Vagina (tissue), 2 donors: ENCODE data around the gene MRPL55. TPM values are rescaled to one million over a fixed set of nuclear protein-coding genes. Genes with fewer than 3 reads are reported as not detected.

ENCODE experiments used
- DNase-seq, 2 donors: peaks; one replicate each; pipeline ENCODE4 v3.0.0-alpha.2; 2017; ENCODE audit errors: extremely low spot score in 2 of 2
- H3K27ac ChIP-seq: fragments of 200-600 bp; sonication (generic); one replicate; pipeline ENCODE4 v1.5.1; 2019
- H3K27me3 ChIP-seq: fragments of 200-600 bp; sonication (generic); one replicate; pipeline ENCODE4 v1.5.1; 2019
- H3K36me3 ChIP-seq, 2 donors: fragments of 200-600 bp; sonication (generic); one replicate each; pipeline ENCODE4 v1.5.1; 2017 to 2019
- H3K4me1 ChIP-seq: fragments of 200-600 bp; sonication (generic); one replicate; pipeline ENCODE4 v1.5.1; 2019
- H3K4me3 ChIP-seq, 2 donors: fragments of 200-600 bp; sonication (generic); 1 replicate in 1 of 2; 2 replicates in 1 of 2; pipeline ENCODE4 v1.5.1; 2016 to 2019
- H3K9me3 ChIP-seq: fragments of 200-600 bp; sonication (generic); one replicate; pipeline ENCODE4 v1.5.1; 2019
- POLR2A ChIP-seq, 2 donors: fragments of 450-650 bp; IDR thresholded peaks; one replicate each; pipeline ENCODE4 v1.6.1; 2017; ENCODE audit warnings: antibody characterized with exemption in 2 of 2, mild to moderate bottlenecking in 2 of 2, moderate library complexity in 2 of 2
- POLR2AphosphoS5 ChIP-seq, 2 donors: sonication (generic); formaldehyde crosslinking; IDR thresholded peaks; one replicate each; pipeline ENCODE4 v1.9.0; 2017; ENCODE audit warnings: antibody characterized with exemption in 2 of 2, mild to moderate bottlenecking in 2 of 2, low read depth in 1 of 2; ENCODE audit not compliant: insufficient read depth in 1 of 2
- intact Hi-C: fragments of 100-400 bp; cut with DNase I; formaldehyde crosslinking; loops from one replicate; pipeline ENCODE4 v1.15.1; 2023
- total RNA-seq: library from RNA; depleted of rRNA; stranded (reverse); fragments of >200 nt; gene quantifications from one replicate; pipeline ENCODE4 v1.2.3, GENCODE V29; 2016
- TF ChIP-seq, protein P1 (sequence below), 3 experiments: fragments of 450-650 bp in 2 of 3; fragments of 200-600 bp in 1 of 3; sonication (generic) in 1 of 3; IDR thresholded peaks; one replicate each; pipeline ENCODE4 v1.5.1; 2017 to 2019; ENCODE audit warnings: antibody characterized with exemption in 3 of 3, mild to moderate bottlenecking in 2 of 3, moderate library complexity in 2 of 3

Gene MRPL55
- total RNA-seq, 1 donor from 2014 or later = 73.7 TPM

- Histone ChIP-seq H3K27ac (peak overlapping the region; percentile 89), H3K4me1 (peaks cover 67% of the 10 kb centered on the region), H3K36me3 (peaks cover 0 to 16% of the 10 kb centered on the region in 2 donors), H3K9me3 (no peaks in the 10 kb centered on the region), H3K4me3 (peak overlapping the region; percentile 17 to 41), H3K27me3 (no peaks in the 10 kb centered on the region)
- intact Hi-C loops = no loop called here
- DNase-seq = no peak
- TF ChIP-seq, protein P1, sequence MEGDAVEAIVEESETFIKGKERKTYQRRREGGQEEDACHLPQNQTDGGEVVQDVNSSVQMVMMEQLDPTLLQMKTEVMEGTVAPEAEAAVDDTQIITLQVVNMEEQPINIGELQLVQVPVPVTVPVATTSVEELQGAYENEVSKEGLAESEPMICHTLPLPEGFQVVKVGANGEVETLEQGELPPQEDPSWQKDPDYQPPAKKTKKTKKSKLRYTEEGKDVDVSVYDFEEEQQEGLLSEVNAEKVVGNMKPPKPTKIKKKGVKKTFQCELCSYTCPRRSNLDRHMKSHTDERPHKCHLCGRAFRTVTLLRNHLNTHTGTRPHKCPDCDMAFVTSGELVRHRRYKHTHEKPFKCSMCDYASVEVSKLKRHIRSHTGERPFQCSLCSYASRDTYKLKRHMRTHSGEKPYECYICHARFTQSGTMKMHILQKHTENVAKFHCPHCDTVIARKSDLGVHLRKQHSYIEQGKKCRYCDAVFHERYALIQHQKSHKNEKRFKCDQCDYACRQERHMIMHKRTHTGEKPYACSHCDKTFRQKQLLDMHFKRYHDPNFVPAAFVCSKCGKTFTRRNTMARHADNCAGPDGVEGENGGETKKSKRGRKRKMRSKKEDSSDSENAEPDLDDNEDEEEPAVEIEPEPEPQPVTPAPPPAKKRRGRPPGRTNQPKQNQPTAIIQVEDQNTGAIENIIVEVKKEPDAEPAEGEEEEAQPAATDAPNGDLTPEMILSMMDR (IDR thresholded peaks at IDR 0.05) = no peak
- TF ChIP-seq POLR2A (IDR thresholded peaks at IDR 0.05) (no peak), POLR2AphosphoS5 (IDR thresholded peaks at IDR 0.05; ENCODE audit: insufficient read depth in 1 of 2, low read depth in 1 of 2) (no peak)
Measured at GRCh38 chr1:228150120-228150460, 41.0 kb upstream of the MRPL55 start.

DNA sequence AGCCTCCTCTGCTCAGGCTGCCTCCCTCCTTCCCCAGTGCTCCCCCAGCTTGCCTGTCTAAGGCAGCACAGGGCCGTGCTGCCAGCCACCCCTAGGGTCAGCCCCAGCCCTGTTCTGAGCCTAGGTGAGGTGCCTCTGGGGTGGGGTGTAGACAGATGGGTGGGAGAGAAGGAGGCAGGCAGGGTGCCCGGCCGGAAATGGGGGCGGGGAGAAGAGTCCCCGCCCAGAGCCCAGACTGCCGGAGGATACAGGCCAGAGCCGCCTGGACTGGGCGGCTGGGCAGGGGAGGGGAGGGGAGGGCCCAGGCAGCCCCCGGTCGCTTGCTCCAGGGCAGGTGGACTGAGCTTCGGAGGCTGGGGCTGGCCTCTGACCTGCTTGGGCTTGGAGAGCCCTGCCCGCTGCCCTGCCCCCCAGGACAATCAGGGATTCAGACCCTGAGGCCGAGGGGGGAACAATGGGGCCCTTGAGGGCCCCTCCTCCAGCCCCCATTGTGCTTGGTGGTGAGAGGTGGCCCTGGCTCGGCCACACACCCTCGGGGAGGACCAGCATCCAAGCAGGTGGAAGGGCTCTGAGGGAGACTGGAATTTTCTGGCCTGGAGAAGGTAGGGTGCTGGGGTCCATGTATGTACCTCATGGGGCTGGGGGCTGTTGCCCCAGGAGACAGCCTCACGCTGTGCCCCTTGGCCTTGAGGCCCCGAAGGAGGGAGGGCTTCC, 40.5 kb upstream of the MRPL55 start, which contains the start of gene GJC2:
Gene GJC2, plus strand, starts transcription at position 525 of the 714 bp plus-strand sequence. CDS start 7,829 bp downstream, outside the sequence.
- H3K27ac ChIP-seq = peak within 1 kb of the TSS; percentile 89
- peaks cover 67% of the 10 kb centered on the region for H3K4me1 ChIP-seq
- H3K27me3 ChIP-seq = no peaks in the 10 kb centered on the region
- TF ChIP-seq, protein P1 (IDR thresholded peaks at IDR 0.05) = no peak
- TF ChIP-seq POLR2AphosphoS5 (IDR thresholded peaks at IDR 0.05; ENCODE audit: insufficient read depth in 1 of 2, low read depth in 1 of 2) (peak in 1 of 2 donors; percentile 70), POLR2A (IDR thresholded peaks at IDR 0.05) (peak in 1 of 2 donors; percentile 43)
- intact Hi-C loops = no loop called here
- DNase-seq = no peak
- H3K9me3 ChIP-seq = no peaks in the 10 kb centered on the region
- H3K36me3 ChIP-seq = peaks cover 0 to 16% of the 10 kb centered on the region in 2 donors
- H3K4me3 ChIP-seq = peak within 1 kb of the TSS; percentile 17 to 41

DNA sequence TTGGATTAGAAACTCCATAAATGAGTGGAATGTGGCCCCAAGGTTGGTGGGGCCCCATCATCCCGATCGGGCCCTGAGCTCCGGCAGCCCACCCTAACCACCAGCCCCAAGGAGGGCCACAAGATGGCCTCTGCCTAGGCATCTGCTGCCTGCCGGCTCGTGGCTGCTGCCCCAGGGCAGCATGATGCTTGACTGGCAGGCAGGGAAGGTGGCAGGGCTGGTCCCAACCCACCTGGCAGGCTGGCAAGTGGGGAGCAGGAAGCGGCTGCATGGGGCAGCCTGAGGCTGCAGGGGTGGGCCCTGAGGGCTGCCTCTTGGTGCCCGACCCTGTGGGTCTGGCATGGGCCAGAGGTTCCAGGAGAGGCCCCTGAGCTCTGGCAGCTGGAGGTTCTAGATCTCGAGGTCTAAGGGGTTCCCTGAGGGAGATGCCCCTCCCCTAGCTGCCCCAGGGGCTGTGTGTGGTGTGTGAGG, 39.9 kb upstream of the MRPL55 start:
- intact Hi-C loops = no loop called here
- H3K4me3 ChIP-seq = no peak overlapping the region
- TF ChIP-seq, protein P1 (IDR thresholded peaks at IDR 0.05) = no peak
- TF ChIP-seq POLR2AphosphoS5 (IDR thresholded peaks at IDR 0.05; ENCODE audit: insufficient read depth in 1 of 2, low read depth in 1 of 2) = no peak
- no peak for TF ChIP-seq POLR2A (IDR thresholded peaks at IDR 0.05)
- peaks cover 73% of the 10 kb centered on the region for H3K4me1 ChIP-seq
- peak overlapping the region; percentile 89 for H3K27ac ChIP-seq
- no peak for DNase-seq
- H3K9me3 ChIP-seq = no peaks in the 10 kb centered on the region
- peaks cover 0 to 16% of the 10 kb centered on the region in 2 donors for H3K36me3 ChIP-seq
- no peaks in the 10 kb centered on the region for H3K27me3 ChIP-seq

- no peaks in the 10 kb centered on the region for H3K27me3 ChIP-seq
- no peaks in the 10 kb centered on the region for H3K9me3 ChIP-seq
- no peak for TF ChIP-seq POLR2A (IDR thresholded peaks at IDR 0.05)
- peak in 1 of 2 donors; percentile 24 for TF ChIP-seq POLR2AphosphoS5 (IDR thresholded peaks at IDR 0.05; ENCODE audit: insufficient read depth in 1 of 2, low read depth in 1 of 2)
- TF ChIP-seq, protein P1 (IDR thresholded peaks at IDR 0.05) = no peak
- H3K4me3 ChIP-seq = no peak overlapping the region
- intact Hi-C loops = no loop called here
- peaks cover 80% of the 10 kb centered on the region for H3K4me1 ChIP-seq
- peaks cover 0 to 16% of the 10 kb centered on the region in 2 donors for H3K36me3 ChIP-seq
- DNase-seq = no peak
- peak overlapping the region; percentile 89 for H3K27ac ChIP-seq
Measured at GRCh38 chr1:228148196-228148861, 39.2 kb upstream of the MRPL55 start.
